ENCODE results near the gene CASP2. TPM values are rescaled to one million over a fixed set of nuclear protein-coding genes. Genes with fewer than 3 reads are reported as not detected.
"Not testable (repeated sequence)": the region's sequence is repeated elsewhere in the genome, so short reads cannot be mapped to it uniquely, and the experiment has no call there.

CASP2 gene
- total and polyA plus RNA-seq, 5 donors: 4.5 to 10.6 (median 10.1) TPM

- peaks cover 10% of the 10 kb centered on the region for H3K4me1 ChIP-seq (ENCODE audit: control insufficient read depth, insufficient read depth, low read length)
- no peaks in the 10 kb centered on the region for H3K9me3 ChIP-seq (ENCODE audit: control insufficient read depth, low read length)
- H3K4me3 ChIP-seq (ENCODE audit: low read length): peak within 1 kb of the TSS; percentile 75
- under 1% methylated on average over 48 of the region's 48 CpGs for whole genome bisulfite sequencing
- H3K27me3 ChIP-seq (ENCODE audit: control insufficient read depth, insufficient read depth): no peaks in the 10 kb centered on the region
- ATAC-seq (peak; percentile 98 to 99), DNase-seq (peak; percentile 91 to 96 (median 95))
- intact Hi-C loops (cut with DNase I): loop anchor here in 2 of 4 donors (10.0 kb wide), 2 partner anchors 121 to 151 kb away; partner anchors contain the start of gene ZYX (in 1 of the 2)
- H3K27ac ChIP-seq (ENCODE audit: low read length): peak within 1 kb of the TSS; percentile 98
Measured at GRCh38 chr7:143263266-143264195, 24.6 kb upstream of the CASP2 start, which contains the start of gene GSTK1. TSS of gene GSTK1 (plus strand) at chr7:143263441. CDS start at chr7:143263514, 73 bp downstream.

DNA sequence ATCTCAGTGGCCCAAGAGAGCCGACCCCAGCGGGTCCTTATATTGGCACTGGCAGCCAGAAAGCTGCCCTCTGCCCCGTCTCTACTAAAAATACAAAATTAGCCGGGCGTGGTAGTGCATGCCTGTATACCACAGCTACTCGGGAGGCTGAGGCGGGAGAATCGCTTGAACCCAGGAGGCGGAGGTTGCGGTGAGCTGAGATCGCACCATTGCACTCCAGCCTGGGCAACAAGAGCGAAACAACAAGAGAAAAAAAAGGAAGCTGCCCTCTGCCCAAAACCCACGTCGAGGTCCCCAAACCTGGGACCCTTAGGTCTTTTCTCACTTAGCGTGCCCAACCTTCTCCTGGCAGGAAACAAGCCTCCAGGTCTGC lies 24.0 kb upstream of the CASP2 start:
- H3K4me3 ChIP-seq (ENCODE audit: low read length): peak overlapping the region; percentile 75
- peak overlapping the region; percentile 98 for H3K27ac ChIP-seq (ENCODE audit: low read length)
- not testable (repeated sequence) for H3K4me1 ChIP-seq (ENCODE audit: control insufficient read depth, insufficient read depth, low read length); H3K9me3 ChIP-seq (ENCODE audit: control insufficient read depth, low read length); H3K27me3 ChIP-seq (ENCODE audit: control insufficient read depth, insufficient read depth); DNase-seq; ATAC-seq
- intact Hi-C loops (cut with DNase I): loop anchor here in 2 of 4 donors (10.0 kb wide), 2 partner anchors 121 to 151 kb away; partner anchors contain the start of gene ZYX (in 1 of the 2)
- WGBS: 51% methylated on average over 15 of the region's 15 CpGs

DNA sequence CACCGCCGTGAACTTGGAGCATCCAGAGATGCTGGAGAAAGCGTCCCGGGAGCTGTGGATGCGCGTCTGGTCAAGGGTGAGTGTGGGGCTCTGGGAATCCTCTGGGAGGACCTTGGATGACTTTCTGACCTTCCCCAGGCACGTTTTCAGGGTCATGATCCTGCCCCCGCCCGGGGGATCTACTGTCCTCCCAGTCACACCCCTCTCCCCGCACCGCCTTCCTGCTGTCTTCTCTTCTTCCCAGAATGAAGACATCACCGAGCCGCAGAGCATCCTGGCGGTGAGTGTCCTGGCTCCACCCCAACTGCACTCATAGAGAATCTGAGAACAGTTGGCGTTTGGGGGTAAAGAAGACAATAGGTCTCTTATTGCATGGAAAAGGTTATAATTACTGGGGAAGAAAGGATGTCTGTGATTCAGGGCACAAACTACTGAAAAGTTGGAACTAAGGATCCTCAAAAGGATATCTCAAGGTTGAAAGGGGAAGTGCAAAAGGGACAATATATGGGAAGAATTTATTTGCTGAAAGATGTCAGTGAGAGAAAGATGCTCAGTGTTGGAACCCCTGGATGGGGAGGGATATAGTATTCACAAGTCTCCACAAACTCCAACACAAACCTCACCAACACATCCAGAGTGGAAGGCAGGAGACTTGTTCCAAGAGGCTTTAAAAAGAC lies 23.0 kb upstream of the CASP2 start:
- H3K4me1 ChIP-seq (ENCODE audit: control insufficient read depth, insufficient read depth, low read length): peaks cover 10% of the 10 kb centered on the region
- WGBS: 62% methylated on average over 15 of the region's 15 CpGs
- no peaks in the 10 kb centered on the region for H3K9me3 ChIP-seq (ENCODE audit: control insufficient read depth, low read length)
- peak in 2 of 3 donors; percentile 53 to 59 for DNase-seq
- no peak for ATAC-seq
- no peaks in the 10 kb centered on the region for H3K27me3 ChIP-seq (ENCODE audit: control insufficient read depth, insufficient read depth)
- H3K27ac ChIP-seq (ENCODE audit: low read length): peak overlapping the region; percentile 25
- intact Hi-C loops (cut with DNase I): loop anchor here in 2 of 4 donors (10.0 kb wide), 2 partner anchors 120 to 150 kb away; partner anchors contain the start of gene ZYX (in 1 of the 2)
- H3K4me3 ChIP-seq (ENCODE audit: low read length): no peak overlapping the region

GRCh38 chr7:143269251-143269650 lies 18.9 kb upstream of the CASP2 start:
- DNase-seq (no peak), ATAC-seq (peak in 1 of 2 donors; percentile 40)
- Histone ChIP-seq H3K9me3 (ENCODE audit: control insufficient read depth, low read length) (no peaks in the 10 kb centered on the region), H3K27me3 (ENCODE audit: control insufficient read depth, insufficient read depth) (no peaks in the 10 kb centered on the region), H3K27ac (ENCODE audit: low read length) (no peak overlapping the region), H3K4me3 (ENCODE audit: low read length) (no peak overlapping the region), H3K4me1 (ENCODE audit: control insufficient read depth, insufficient read depth, low read length) (peaks cover 10% of the 10 kb centered on the region)
- WGBS: 74% methylated on average over 5 of the region's 5 CpGs
- intact Hi-C loops (cut with DNase I): loop anchor here in 2 of 4 donors (10.0 kb wide), 2 partner anchors 116 to 146 kb away; partner anchors contain the start of gene ZYX (in 1 of the 2)

DNA sequence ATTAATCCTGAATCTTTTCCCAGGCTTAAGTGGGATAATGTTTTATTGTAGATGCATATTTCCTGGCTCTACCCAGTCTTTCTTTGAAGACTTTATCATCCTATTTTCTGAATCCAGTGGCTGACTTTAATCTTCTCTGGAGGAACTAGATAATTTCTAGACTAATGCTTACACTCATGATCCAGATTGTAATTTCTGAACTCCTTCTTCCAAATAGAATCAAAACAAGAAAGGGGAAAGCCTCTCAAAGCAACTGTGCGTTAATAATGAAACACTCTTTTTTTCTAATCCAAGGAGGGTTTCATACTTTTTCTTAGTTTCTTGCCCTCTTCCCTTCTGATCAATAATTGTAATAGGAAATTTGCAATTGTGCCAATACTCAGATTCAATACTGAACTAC lies 16.9 kb upstream of the CASP2 start:
- intact Hi-C loops (cut with DNase I): no loop called here
- ATAC-seq: no peak
- no peak for DNase-seq
- Histone ChIP-seq H3K27me3 (ENCODE audit: control insufficient read depth, insufficient read depth) (no peaks in the 10 kb centered on the region), H3K4me3 (ENCODE audit: low read length) (no peak overlapping the region), H3K9me3 (ENCODE audit: control insufficient read depth, low read length) (no peaks in the 10 kb centered on the region), H3K27ac (ENCODE audit: low read length) (no peak overlapping the region), H3K4me1 (ENCODE audit: control insufficient read depth, insufficient read depth, low read length) (no peaks in the 10 kb centered on the region)
- 92% methylated on average over 1 of the region's 1 CpG for WGBS

DNA sequence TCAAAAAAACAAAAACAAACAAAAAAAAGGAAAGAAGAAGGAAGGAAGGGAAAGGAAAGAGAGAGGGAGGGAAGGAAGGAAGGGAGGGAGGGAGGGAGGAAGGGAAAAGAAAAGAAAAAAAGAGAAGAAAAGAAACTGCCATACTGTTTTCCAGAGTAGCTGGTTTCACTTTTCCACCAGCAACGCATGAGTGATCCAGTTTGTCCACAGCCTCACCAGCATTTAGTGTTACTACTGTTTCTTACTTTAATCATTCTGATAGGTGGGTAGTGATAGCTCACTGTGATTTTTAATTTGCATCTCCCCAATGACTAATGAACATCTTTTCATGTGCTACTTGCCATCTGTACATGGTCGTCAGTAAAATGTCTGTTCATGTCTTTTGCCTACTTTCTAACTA lies 15.3 kb upstream of the CASP2 start:
- ATAC-seq: no peak
- H3K9me3 ChIP-seq (ENCODE audit: control insufficient read depth, low read length): no peaks in the 10 kb centered on the region
- no peak overlapping the region for H3K27ac ChIP-seq (ENCODE audit: low read length)
- H3K4me1 ChIP-seq (ENCODE audit: control insufficient read depth, insufficient read depth, low read length): no peaks in the 10 kb centered on the region
- WGBS: 93% methylated on average over 2 of the region's 2 CpGs
- no peaks in the 10 kb centered on the region for H3K27me3 ChIP-seq (ENCODE audit: control insufficient read depth, insufficient read depth)
- DNase-seq: no peak
- intact Hi-C loops (cut with DNase I): no loop called here
- no peak overlapping the region for H3K4me3 ChIP-seq (ENCODE audit: low read length)

GRCh38 chr7:143279186-143280098 lies 8.7 kb upstream of the CASP2 start:
- peak overlapping the region; percentile 77 for H3K27ac ChIP-seq (ENCODE audit: low read length)
- intact Hi-C loops (cut with DNase I): no loop called here

GRCh38 chr7:143280160-143280559 lies 8.0 kb upstream of the CASP2 start:
- H3K9me3 ChIP-seq (ENCODE audit: control insufficient read depth, low read length): no peaks in the 10 kb centered on the region
- H3K4me3 ChIP-seq (ENCODE audit: low read length): peak overlapping the region; percentile 32
- ATAC-seq: no peak
- intact Hi-C loops (cut with DNase I): no loop called here
- no peaks in the 10 kb centered on the region for H3K27me3 ChIP-seq (ENCODE audit: control insufficient read depth, insufficient read depth)
- peak overlapping the region; percentile 72 for H3K27ac ChIP-seq (ENCODE audit: low read length)
- no peaks in the 10 kb centered on the region for H3K4me1 ChIP-seq (ENCODE audit: control insufficient read depth, insufficient read depth, low read length)
- no peak for DNase-seq
- WGBS: 50% methylated on average over 1 of the region's 1 CpG

More at GRCh38 chr7:143279186-143280098, 8.7 kb upstream of the CASP2 start:
- no peaks in the 10 kb centered on the region for H3K27me3 ChIP-seq (ENCODE audit: control insufficient read depth, insufficient read depth)
- H3K9me3 ChIP-seq (ENCODE audit: control insufficient read depth, low read length): no peaks in the 10 kb centered on the region
- DNase-seq (no peak), ATAC-seq (peak; percentile 86 to 87)
- peak overlapping the region; percentile 32 for H3K4me3 ChIP-seq (ENCODE audit: low read length)
- H3K4me1 ChIP-seq (ENCODE audit: control insufficient read depth, insufficient read depth, low read length): no peaks in the 10 kb centered on the region
- WGBS: 38% methylated on average over 8 of the region's 8 CpGs

DNA sequence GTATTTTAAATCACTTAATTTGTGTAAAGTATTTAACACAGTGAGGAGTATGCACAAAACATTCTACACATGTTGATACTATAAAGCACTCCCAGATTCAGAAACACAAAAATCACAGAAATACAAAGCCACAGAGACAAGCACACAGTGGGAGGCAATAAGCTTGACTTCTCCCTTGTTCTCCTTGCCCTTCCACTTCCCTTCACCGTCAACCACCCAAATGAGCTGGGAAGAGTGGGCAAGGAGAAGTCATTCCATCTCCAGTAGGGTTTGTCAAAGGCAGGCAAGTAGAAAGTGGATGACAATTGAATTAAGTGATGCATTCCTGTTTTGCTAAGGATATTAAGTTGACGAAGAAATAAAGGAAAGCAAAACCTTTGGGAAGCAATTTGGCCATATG lies 7.6 kb upstream of the CASP2 start:
- DNase-seq (no peak), ATAC-seq (no peak)
- Histone ChIP-seq H3K27ac (ENCODE audit: low read length) (no peak overlapping the region), H3K4me3 (ENCODE audit: low read length) (no peak overlapping the region), H3K9me3 (ENCODE audit: control insufficient read depth, low read length) (no peaks in the 10 kb centered on the region), H3K4me1 (ENCODE audit: control insufficient read depth, insufficient read depth, low read length) (no peaks in the 10 kb centered on the region), H3K27me3 (ENCODE audit: control insufficient read depth, insufficient read depth) (no peaks in the 10 kb centered on the region)
- 83% methylated on average over 2 of the region's 2 CpGs for WGBS
- intact Hi-C loops (cut with DNase I): no loop called here

DNA sequence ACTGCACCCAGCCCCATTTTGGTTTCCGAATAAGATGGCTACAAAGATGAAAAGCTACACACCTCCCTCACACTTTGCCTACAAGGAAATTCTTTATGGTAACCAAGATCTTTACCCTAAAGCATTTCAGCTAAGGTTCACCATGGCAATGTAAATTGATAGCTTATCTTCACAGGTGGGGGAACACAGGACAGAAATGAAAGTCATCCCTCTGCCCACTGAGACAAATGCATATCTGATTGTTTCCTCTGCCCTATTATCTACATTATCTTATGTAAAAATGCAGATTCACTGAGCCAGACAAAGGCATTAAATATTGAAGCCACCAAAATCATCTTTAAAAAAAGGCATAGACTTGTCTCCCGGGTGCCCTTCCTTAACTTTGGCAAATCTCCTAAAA lies 6.6 kb upstream of the CASP2 start:
- no peak for DNase-seq
- Histone ChIP-seq H3K27ac (ENCODE audit: low read length) (no peak overlapping the region), H3K4me3 (ENCODE audit: low read length) (no peak overlapping the region), H3K9me3 (ENCODE audit: control insufficient read depth, low read length) (no peaks in the 10 kb centered on the region), H3K27me3 (ENCODE audit: control insufficient read depth, insufficient read depth) (no peaks in the 10 kb centered on the region), H3K4me1 (ENCODE audit: control insufficient read depth, insufficient read depth, low read length) (no peaks in the 10 kb centered on the region)
- 89% methylated on average over 2 of the region's 2 CpGs for WGBS
- intact Hi-C loops (cut with DNase I): no loop called here
- no peak for ATAC-seq

Measured in right cardiac atrium (tissue), 5 donors.